AG04450 (cell line): ENCODE results near the gene DOC2B. TPM values are rescaled to one million over a fixed set of nuclear protein-coding genes. Genes with fewer than 3 reads are reported as not detected.

Experiments
- CTCF ChIA-PET: fragments of 300-600, 350-600 bp; formaldehyde crosslinking; extraction: SDS; loops from one replicate; lab custom pipeline; 2022; ENCODE audit warnings: antibody characterized with exemption, inconsistent platforms; lab: Charles Lee
- POLR2A ChIA-PET: fragments of 350-600 bp; formaldehyde crosslinking; extraction: SDS; loops from one replicate; lab custom pipeline; 2021; ENCODE audit warnings: antibody characterized with exemption, inconsistent platforms; lab: Yijun Ruan, JAX
- DNase-seq: peaks from one replicate; pipeline ENCODE4 v3.0.0-alpha.2; 2011; ENCODE audit warnings: low read depth, low spot score
- H3K27ac ChIP-seq: one replicate; pipeline ENCODE4 v1.5.1; 2012; ENCODE audit warnings: low read depth, low read length, control low read depth
- H3K27me3 ChIP-seq: one replicate; pipeline ENCODE4 v1.6.0; 2012; ENCODE audit warnings: low read length; ENCODE audit not compliant: control insufficient read depth, insufficient read depth
- H3K4me3 ChIP-seq: 2 replicates; pipeline ENCODE4 v1.5.1; 2011; ENCODE audit warnings: mild to moderate bottlenecking, low read depth, low read length, control low read depth
- H3K9me3 ChIP-seq: 2 replicates; pipeline ENCODE4 v1.5.1; 2012; ENCODE audit warnings: low read length; ENCODE audit not compliant: control insufficient read depth, insufficient read depth
- CTCF ChIP-seq: IDR thresholded peaks from 2 replicates; pipeline ENCODE4 v1.5.1; 2011; ENCODE audit warnings: low read depth, low read length, control low read depth, inconsistent platforms
- polyA plus RNA-seq: library from polyadenylated mRNA; depleted of rRNA; stranded (reverse); fragments of >200 nt; gene quantifications from 2 replicates; pipeline ENCODE4 v1.2.3, GENCODE V29; 2011

DOC2B gene
- polyA plus RNA-seq, 1 experiment = not detected

- ChIA-PET CTCF (no interaction called here), POLR2A (no interaction called here)
- H3K4me3 ChIP-seq = no peak overlapping the region
- no peak overlapping the region for H3K27ac ChIP-seq
- H3K9me3 ChIP-seq = no peaks in the 10 kb centered on the region; the same call in 1 of the 2 replicates
- peaks cover 9% of the 10 kb centered on the region for H3K27me3 ChIP-seq
- no peak for TF ChIP-seq CTCF
- no peak for DNase-seq
These were observed 21.1 kb downstream of the DOC2B start for GRCh38 chr17:160336-160735.

GRCh38 chr17:159609-160008 is 21.8 kb downstream of the DOC2B start:
- DNase-seq = no peak
- Histone ChIP-seq H3K4me3 (no peak overlapping the region), H3K27ac (no peak overlapping the region), H3K27me3 (peaks cover 9% of the 10 kb centered on the region), H3K9me3 (no peaks in the 10 kb centered on the region; the same call in 1 of the 2 replicates)
- no peak for TF ChIP-seq CTCF
- ChIA-PET POLR2A (no interaction called here), CTCF (no interaction called here)

GRCh38 chr17:158379-158778 is 23.1 kb downstream of the DOC2B start:
- no peak overlapping the region for H3K4me3 ChIP-seq
- peaks cover 9% of the 10 kb centered on the region for H3K27me3 ChIP-seq
- ChIA-PET POLR2A (no interaction called here), CTCF (no interaction called here)
- DNase-seq = no peak
- H3K27ac ChIP-seq = no peak overlapping the region
- no peak for TF ChIP-seq CTCF
- H3K9me3 ChIP-seq = no peaks in the 10 kb centered on the region; the same call in 1 of the 2 replicates

GRCh38 chr17:157901-158300 is 23.5 kb downstream of the DOC2B start:
- CTCF ChIA-PET = no interaction called here
- no peak for TF ChIP-seq CTCF

GRCh38 chr17:156946-157345 is 24.5 kb downstream of the DOC2B start:
- CTCF ChIA-PET = no interaction called here
- Histone ChIP-seq H3K27me3 (peaks cover 8% of the 10 kb centered on the region), H3K9me3 (no peaks in the 10 kb centered on the region; the same call in 1 of the 2 replicates), H3K4me3 (no peak overlapping the region), H3K27ac (no peak overlapping the region)
- no peak for DNase-seq
- POLR2A ChIA-PET = no interaction called here
- no peak for TF ChIP-seq CTCF

More at GRCh38 chr17:157901-158300, 23.5 kb downstream of the DOC2B start:
- no peak for DNase-seq
- Histone ChIP-seq H3K4me3 (no peak overlapping the region), H3K9me3 (no peaks in the 10 kb centered on the region; the same call in 1 of the 2 replicates), H3K27me3 (peaks cover 9% of the 10 kb centered on the region), H3K27ac (no peak overlapping the region)
- POLR2A ChIA-PET = no interaction called here
